Smooth muscle cell of the brain vasculature (primary cell): ENCODE measurements around the gene GPATCH2L.

Source experiments
- DNase-seq: peaks from one replicate; pipeline ENCODE4 v3.0.0-alpha.2; 2012; ENCODE audit warnings: low read depth, low spot score

Gene GPATCH2L

DNA sequence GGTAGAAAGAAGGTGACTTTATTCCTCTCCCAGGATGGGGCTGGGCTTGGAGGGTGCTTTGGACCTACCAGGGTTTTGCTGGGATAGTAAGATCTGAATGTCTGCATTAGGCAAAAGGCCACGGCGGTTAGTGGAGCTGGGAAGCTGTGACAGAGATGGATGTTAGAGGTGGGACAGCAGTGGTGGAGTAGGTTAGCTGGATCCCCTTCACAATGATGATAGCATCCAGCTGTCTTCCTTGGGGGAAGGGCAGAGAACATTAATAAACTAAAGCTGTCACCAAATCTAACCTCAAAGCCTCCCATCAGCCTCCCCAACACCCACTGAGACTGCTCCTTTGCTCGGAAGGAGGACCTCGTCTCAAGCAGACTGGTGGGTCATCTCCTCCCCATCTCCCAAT is 104.8 kb downstream of the GPATCH2L start:
- DNase-seq, result no peak

DNA sequence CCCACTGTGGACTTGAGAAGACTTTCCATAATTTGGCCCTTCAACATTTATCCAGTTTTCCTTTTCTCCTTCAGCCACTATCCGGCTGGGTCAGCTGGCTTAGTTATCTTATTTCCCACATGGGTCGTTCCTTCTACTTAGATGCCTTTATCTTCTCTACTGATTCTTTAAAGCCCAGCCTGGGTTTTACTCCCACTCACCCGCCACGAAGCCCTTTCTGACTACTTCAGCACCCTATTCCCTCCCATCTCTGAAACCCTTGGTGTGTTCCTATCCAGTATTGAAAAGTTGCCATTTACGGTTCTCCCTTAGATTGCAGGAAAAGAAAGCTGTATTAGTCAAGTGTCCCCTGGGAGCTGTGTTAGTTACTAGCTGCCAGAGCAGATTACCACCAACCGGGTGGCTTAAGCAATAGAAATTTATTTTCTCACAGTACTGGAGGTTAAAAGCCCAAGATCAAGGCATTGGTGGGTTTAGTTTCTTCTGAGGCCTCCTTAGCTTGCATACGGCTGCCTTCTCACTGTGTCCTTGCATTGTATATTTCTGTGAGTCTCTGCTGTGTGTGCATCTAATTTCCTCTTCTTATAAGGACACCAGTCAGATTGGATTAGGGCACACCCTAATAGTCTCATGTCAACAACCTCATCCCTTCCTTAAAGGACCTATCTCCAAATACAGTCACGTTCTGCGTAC is 105.5 kb downstream of the GPATCH2L start:
- peak; percentile 18 for DNase-seq

DNA sequence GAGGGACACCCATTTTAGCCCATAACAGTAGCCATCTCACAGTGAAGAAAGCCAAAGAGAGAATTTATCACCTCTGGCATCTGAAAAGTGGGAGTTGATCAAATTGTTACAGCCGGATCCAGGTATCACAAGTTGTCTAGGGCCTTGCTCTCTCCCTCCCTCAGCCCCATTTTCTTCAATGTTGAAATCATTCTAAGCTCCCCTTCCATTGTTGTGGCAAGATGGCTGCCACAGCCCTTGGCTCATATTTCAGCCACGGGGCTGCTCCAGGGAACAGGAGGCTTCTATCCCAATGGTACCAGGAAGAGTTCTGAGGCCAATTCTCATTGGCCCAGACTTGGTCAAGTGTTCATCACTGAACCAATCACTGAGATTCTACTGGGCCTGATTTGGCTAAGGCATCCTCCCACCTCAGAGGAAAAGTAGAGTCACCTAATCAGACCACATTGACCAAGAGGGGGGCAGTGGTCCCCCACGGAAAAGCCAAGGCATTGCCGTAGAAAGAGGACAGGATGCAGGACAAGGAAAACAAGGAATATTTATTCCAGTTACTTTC is 106.2 kb downstream of the GPATCH2L start:
- no peak for DNase-seq

DNA sequence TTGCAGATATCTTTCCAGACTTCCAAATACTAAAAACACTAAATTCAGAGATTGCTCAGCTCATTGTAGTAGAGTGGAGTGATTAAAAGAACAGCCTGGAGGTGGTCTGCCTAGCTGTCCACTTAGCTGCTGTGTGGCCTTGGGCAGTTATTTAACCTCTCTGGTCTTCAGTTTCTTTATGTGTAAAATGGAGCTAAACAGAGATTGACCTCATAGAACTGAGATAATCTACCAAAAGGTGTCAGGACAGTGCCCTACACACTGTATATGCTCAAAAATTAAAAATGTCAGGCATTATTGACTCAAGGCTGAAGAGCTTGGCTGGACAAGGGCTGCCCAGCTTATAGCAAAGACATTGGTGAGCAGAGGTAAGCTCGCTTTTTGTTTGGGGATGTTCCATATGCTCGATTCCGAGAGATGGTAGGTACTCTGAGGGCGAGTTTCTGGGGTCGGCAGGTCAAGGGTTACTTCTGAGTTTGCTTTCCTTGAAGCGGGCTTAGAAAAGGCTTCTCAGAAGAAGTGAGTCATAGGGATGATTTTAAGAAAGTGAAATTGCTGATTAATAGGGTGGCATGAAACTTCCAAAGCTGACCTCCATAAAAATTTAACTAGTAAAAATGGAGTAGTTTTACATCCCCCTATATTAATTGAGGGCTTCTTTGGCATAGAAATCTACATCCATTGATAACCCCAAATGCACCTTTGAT is 107.5 kb downstream of the GPATCH2L start:
- DNase-seq, result no peak

DNA sequence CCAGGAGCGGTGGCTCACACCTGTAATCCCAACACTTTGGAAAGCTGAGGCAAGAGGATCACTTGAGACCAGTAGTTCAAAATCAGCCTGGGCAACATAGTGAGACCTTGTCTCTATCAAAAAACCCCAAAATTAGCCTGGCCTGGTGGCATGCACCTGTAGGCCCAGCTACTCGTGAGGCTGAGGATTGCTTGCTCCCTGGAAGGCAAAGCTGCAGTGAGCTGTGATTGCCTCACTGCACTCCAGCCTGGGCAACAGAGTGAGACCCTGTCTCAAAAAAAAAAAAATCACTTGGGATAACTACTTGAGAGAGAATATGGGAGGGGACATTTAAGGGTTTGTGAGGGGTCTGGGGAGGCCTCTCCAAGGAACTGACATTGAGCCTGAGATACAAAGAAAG is 109.0 kb downstream of the GPATCH2L start:
- no peak for DNase-seq

DNA sequence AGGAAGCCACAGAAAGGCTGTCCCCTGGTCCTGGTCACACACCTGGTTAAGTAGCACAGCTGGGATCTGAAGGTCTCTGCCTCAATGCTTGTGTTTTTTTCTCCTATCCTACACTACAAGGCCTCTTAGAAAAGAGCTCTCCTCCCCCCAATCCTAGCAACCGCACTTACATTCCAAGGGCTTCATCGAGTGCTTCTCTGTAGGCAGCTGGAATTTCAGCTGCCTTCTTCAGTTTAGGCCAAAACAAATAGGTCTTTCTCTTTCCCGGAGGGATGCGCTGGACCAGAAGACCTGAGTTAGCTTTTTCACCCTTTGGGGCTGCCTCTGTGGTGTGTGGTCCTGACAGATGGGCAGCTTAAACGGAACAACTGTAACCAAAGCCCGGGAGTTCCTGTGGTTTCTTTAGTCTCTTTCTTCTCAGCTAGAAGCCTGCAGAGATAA is 109.7 kb downstream of the GPATCH2L start:
- DNase-seq, result peak; percentile 12

DNA sequence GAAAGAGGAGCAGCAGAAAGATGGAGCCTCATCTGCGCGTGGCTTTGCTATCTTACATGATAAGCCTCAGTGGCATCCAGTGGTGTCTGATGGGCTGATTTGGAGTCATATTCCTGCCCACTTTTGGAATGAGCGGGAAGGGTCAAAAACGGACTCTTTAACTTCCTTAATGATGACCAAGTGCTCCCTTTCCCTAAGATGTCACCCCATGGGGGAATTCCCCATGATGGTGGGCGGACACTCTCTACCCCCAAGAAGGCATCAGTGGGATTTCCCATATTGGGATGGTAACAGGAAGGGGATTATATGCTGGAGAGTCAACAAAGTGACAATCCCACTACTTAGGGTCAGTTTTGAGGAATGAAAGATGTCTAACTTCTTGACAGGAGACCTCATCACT is 110.9 kb downstream of the GPATCH2L start:
- DNase-seq, result no peak
